ENCODE results near the gene GNA15.

DNA sequence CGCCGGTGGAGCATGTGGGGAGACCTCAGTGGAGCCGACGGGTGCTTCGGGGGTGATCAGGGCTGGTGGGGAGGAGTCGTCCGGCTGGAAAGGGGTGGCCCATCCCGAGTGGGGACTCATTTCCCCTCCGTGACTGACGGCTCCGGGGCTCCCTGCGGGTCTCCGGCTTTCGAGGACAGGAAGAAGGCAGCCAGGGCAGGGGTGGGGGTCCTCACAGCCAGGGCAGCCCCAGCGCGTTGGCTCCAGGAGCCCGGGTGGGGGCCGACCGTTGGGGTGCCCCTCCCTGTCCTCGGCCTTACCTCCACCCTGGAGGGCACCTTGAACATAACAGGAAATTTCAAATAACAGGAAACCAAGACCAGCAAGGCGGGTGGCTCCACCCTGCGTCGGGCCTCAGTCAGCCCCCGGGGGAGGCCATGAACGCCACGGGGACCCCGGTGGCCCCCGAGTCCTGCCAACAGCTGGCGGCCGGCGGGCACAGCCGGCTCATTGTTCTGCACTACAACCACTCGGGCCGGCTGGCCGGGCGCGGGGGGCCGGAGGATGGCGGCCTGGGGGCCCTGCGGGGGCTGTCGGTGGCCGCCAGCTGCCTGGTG lies 42.6 kb downstream of the GNA15 start, which contains the start of gene S1PR4:
- TF ChIP-seq, protein P1, sequence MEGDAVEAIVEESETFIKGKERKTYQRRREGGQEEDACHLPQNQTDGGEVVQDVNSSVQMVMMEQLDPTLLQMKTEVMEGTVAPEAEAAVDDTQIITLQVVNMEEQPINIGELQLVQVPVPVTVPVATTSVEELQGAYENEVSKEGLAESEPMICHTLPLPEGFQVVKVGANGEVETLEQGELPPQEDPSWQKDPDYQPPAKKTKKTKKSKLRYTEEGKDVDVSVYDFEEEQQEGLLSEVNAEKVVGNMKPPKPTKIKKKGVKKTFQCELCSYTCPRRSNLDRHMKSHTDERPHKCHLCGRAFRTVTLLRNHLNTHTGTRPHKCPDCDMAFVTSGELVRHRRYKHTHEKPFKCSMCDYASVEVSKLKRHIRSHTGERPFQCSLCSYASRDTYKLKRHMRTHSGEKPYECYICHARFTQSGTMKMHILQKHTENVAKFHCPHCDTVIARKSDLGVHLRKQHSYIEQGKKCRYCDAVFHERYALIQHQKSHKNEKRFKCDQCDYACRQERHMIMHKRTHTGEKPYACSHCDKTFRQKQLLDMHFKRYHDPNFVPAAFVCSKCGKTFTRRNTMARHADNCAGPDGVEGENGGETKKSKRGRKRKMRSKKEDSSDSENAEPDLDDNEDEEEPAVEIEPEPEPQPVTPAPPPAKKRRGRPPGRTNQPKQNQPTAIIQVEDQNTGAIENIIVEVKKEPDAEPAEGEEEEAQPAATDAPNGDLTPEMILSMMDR (IDR thresholded peaks at IDR 0.05; ENCODE audit: low read length): no peak
- TF ChIP-seq EZH2 (IDR thresholded peaks at IDR 0.05; ENCODE audit: borderline replicate concordance, low read length): no peak
